Thoracic aorta (tissue), 2 donors: ENCODE results near the gene THADA. TPM values are rescaled to one million over a fixed set of nuclear protein-coding genes. Genes with fewer than 3 reads are reported as not detected.

Source experiments
- ATAC-seq: fragments of 150-250 bp; one replicate; pipeline ENCODE4 v1.8.0; 2017; ENCODE audit warnings: low read depth; ENCODE audit not compliant: insufficient number of reproducible peaks, low FRiP score
- DNase-seq: peaks from one replicate; pipeline ENCODE4 v3.0.0-alpha.2; 2020; ENCODE audit warnings: low spot score
- H3K27ac ChIP-seq, 2 donors: fragments of 200-600 bp; sonication (generic); 1 replicate in 1 of 2; 2 replicates in 1 of 2; pipeline ENCODE4 v1.5.1; 2016; ENCODE audit warnings: mild to moderate bottlenecking in 2 of 2, moderate library complexity in 2 of 2
- H3K27me3 ChIP-seq: fragments of 200-600 bp; sonication (generic); replicated peaks from 2 replicates; pipeline ENCODE4 v1.6.0; 2016; ENCODE audit warnings: mild to moderate bottlenecking; ENCODE audit not compliant: insufficient read depth
- H3K36me3 ChIP-seq: fragments of 200-600 bp; sonication (generic); one replicate; pipeline ENCODE4 v1.5.1; 2016
- H3K4me1 ChIP-seq, 2 donors: fragments of 200-600 bp; sonication (generic); 1 replicate in 1 of 2; 2 replicates in 1 of 2; pipeline versions ENCODE4 v1.5.1 to v1.6.0; 2016; ENCODE audit warnings: low read depth in 2 of 2, mild to moderate bottlenecking in 1 of 2; ENCODE audit not compliant: control insufficient read depth in 1 of 2
- H3K4me3 ChIP-seq: fragments of 200-600 bp; sonication (generic); 2 replicates; pipeline ENCODE4 v1.5.1; 2016; ENCODE audit warnings: mild to moderate bottlenecking
- H3K9me3 ChIP-seq: fragments of 200-600 bp; sonication (generic); 2 replicates; pipeline ENCODE4 v1.5.1; 2016
- total RNA-seq, 2 donors: library from RNA; depleted of rRNA; stranded (reverse); fragments of >200 nt; gene quantifications; one replicate each; pipeline versions ENCODE4 v1.1.0 to v1.2.3, GENCODE V29; 2016
- TF ChIP-seq, protein P1 (sequence below): fragments of 200-600 bp; sonication (generic); IDR thresholded peaks from one replicate; pipeline ENCODE4 v1.5.1; 2019; ENCODE audit warnings: antibody characterized with exemption

THADA gene
- total RNA-seq, 2 donors from 2014 or later = 33.3 to 46.6 TPM

DNA sequence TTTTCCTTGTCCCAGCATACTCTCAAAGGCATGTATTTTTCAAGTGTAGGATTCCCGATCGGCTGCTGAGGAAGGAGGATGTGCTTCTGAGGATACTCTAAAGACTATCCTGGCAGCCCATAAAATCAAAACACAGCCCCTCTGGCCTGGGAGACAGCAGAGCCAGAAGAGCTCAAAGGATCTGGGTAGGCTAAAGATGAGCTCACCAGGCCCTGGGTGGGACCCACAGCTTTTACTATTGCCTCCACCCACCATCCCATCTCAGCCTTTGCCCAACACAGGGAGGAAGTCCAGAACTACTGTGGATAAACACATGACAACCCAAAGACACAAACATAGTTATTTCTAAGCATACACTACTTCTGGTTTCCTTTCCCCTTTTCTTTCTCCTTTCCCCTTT is 290.3 kb downstream of the THADA start:
- Histone ChIP-seq H3K9me3 (no peaks in the 10 kb centered on the region), H3K27ac (peak overlapping the region; percentile 52 to 80), H3K4me3 (no peak overlapping the region), H3K27me3 (no peaks in the 10 kb centered on the region), H3K36me3 (no peaks in the 10 kb centered on the region), H3K4me1 (peaks cover 52 to 83% of the 10 kb centered on the region in 2 donors)
- DNase-seq (no peak), ATAC-seq (no peak)
- TF ChIP-seq, protein P1, sequence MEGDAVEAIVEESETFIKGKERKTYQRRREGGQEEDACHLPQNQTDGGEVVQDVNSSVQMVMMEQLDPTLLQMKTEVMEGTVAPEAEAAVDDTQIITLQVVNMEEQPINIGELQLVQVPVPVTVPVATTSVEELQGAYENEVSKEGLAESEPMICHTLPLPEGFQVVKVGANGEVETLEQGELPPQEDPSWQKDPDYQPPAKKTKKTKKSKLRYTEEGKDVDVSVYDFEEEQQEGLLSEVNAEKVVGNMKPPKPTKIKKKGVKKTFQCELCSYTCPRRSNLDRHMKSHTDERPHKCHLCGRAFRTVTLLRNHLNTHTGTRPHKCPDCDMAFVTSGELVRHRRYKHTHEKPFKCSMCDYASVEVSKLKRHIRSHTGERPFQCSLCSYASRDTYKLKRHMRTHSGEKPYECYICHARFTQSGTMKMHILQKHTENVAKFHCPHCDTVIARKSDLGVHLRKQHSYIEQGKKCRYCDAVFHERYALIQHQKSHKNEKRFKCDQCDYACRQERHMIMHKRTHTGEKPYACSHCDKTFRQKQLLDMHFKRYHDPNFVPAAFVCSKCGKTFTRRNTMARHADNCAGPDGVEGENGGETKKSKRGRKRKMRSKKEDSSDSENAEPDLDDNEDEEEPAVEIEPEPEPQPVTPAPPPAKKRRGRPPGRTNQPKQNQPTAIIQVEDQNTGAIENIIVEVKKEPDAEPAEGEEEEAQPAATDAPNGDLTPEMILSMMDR = no peak

DNA sequence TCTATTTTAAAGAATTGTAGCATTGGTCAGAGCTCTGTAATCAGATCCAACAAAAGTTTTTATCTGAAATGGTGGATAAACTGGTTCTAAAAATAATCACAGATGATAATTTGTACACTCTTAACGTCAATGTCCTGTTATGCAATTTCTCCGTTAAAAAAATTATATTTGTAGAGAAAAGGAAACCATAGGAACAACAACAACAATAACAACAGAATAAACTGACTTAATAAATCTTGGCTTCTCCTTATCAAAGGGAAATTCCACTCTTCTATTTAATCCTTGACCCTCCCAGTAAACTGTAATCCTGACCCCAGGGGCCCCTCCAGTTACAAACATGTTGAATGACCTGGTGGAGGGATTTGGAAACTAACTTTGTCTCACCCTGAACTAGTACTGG is 290.8 kb downstream of the THADA start:
- H3K9me3 ChIP-seq = no peaks in the 10 kb centered on the region
- no peak overlapping the region for H3K4me3 ChIP-seq
- DNase-seq (no peak), ATAC-seq (peak; percentile 29)
- TF ChIP-seq, protein P1 = no peak
- no peaks in the 10 kb centered on the region for H3K27me3 ChIP-seq
- H3K4me1 ChIP-seq = peaks cover 56 to 85% of the 10 kb centered on the region in 2 donors
- H3K36me3 ChIP-seq = no peaks in the 10 kb centered on the region
- H3K27ac ChIP-seq = peak overlapping the region; percentile 52 to 80

DNA sequence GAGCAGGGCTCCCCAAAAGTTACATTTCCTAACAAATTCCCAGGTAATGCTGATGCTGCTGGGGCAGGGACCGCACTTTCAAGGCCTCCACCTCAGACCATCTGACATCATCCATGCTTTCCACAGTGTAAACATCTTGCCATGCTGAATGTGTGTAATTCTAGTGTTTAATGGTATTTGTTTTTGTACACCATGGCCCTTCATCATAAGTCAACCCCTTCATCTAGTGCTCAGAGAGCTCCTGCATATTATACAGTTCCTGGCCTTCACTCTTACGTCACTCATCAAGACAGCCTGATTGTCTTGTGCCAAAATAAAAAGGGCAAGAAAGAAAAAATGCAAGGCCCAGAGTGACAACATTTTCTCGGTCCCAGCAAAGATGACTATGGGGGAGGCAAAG is 291.9 kb downstream of the THADA start:
- Histone ChIP-seq H3K4me3 (no peak overlapping the region), H3K4me1 (peaks cover 57 to 75% of the 10 kb centered on the region in 2 donors), H3K36me3 (no peaks in the 10 kb centered on the region), H3K27me3 (no peaks in the 10 kb centered on the region), H3K9me3 (no peaks in the 10 kb centered on the region), H3K27ac (peak overlapping the region; percentile 52 to 80)
- ATAC-seq (no peak), DNase-seq (no peak)
- TF ChIP-seq, protein P1 = no peak

DNA sequence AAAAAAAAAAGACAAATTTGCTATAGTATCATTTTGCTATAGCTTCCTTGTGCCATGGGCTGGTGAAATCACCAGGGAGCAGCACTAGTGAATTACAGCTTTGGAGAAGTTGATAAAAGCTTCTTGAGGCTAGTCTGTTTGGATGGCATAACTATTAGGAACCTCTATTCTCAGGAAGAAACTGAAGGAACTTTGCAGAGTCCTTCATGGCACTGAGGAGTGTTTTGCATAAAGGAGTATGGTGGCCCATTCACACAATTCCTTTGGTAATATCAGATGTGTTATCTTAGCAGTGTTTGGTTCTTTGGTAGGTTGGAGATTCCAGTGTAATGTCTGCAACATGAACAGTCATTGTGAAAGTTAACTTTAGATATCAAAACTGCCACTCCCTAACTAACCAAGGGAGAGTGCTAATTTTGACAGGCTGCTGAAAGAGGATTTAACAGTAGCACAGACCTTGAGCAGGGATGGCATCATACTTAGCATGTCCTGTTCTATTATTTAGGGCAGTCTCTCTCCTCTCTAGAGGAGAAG is 292.8 kb downstream of the THADA start:
- H3K27ac ChIP-seq = peak overlapping the region; percentile 74 to 80
- H3K9me3 ChIP-seq = no peaks in the 10 kb centered on the region
- no peaks in the 10 kb centered on the region for H3K27me3 ChIP-seq
- ATAC-seq (no peak), DNase-seq (no peak)
- no peaks in the 10 kb centered on the region for H3K36me3 ChIP-seq
- H3K4me3 ChIP-seq = no peak overlapping the region
- TF ChIP-seq, protein P1 = no peak
- peaks cover 57 to 73% of the 10 kb centered on the region in 2 donors for H3K4me1 ChIP-seq

DNA sequence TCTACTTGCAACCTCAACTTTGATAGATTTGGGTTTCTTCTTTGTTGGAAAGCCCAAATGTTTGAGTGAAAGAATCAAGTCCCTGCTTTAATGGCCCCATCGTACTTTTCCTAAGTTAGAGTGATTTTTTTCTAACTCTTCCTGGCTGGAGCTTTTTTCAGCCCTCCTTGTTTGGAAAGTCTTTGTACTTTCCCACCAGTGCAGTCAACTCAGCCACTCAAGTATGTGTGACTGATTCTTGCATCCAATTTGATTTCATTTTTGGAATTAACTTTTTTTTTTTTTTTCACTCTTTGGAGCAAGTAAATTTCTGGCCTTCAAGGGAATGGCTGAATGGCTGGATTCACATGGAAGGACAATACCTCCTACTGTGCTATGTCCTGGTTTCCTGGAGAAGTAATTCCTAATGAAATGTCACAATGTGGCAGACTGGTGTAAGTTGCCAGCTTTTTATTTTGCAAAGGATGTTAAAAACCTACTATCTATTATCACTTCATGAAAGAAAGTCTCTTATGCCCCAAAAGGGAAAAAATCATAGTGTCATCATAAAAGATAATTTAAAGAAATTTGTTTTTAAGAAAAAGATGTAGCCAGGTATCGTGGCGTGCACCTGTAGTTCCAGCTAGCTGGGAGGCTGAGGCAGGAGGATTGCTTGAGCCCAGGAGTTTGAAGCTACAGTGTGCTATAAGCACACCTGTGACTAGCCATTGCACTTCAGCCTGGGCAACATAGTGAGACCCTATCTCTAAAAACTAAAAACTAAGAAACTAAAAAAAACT is 293.5 kb downstream of the THADA start:
- Histone ChIP-seq H3K36me3 (no peaks in the 10 kb centered on the region), H3K27ac (peak overlapping the region; percentile 74 to 80), H3K27me3 (no peaks in the 10 kb centered on the region), H3K4me3 (peak overlapping the region; percentile 28), H3K4me1 (peaks cover 57 to 70% of the 10 kb centered on the region in 2 donors), H3K9me3 (no peaks in the 10 kb centered on the region)
- no peak for ATAC-seq
- no peak for DNase-seq
- TF ChIP-seq, protein P1 = no peak
